K562 (cell line): ENCODE results near the gene CFAP73. TPM values are rescaled to one million over a fixed set of nuclear protein-coding genes. Genes with fewer than 3 reads are reported as not detected.

Source experiments
- ATAC-seq: fragments of 200-7000 bp; cut with Tn5 transposase; 3 replicates; pipeline ENCODE4 v1.9.1; 2020; ENCODE audit warnings: moderate library complexity
- BruUV-seq: library from RNA; stranded (reverse); fragments of 400-500 nt; replicated peaks from 2 replicates; lab custom pipeline; 2021; lab: Mats Ljungman, UMichigan
- CTCF ChIA-PET: fragments of 300-600 bp; formaldehyde crosslinking; extraction: SDS; loops from one replicate; lab custom pipeline; 2021; ENCODE audit warnings: low intra/inter-chr PET ratio; lab: Yijun Ruan, JAX
- POLR2A ChIA-PET: fragments of 300-600, 350-650 bp; sonication (Branson Sonifier 250); formaldehyde crosslinking; extraction: SDS; loops from one replicate; lab custom pipeline; 2021; ENCODE audit warnings: antibody characterized with exemption, inconsistent platforms; lab: Yijun Ruan, JAX
- DNase-seq, 4 experiments: peaks; one replicate each; pipeline versions ENCODE4 v3.0.0 to v3.0.0-alpha.2; 2011 to 2018; ENCODE audit warnings: low spot score in 3 of 4, mixed read lengths in 3 of 4; ENCODE audit errors: extremely low read depth in 1 of 4
- FAIRE-seq: peaks from 2 replicates; lab custom pipeline; 2011; peaks lifted over from hg19 to GRCh38; lab: Jason Lieb, UNC
- H2AFZ ChIP-seq: 2 replicates; pipeline ENCODE4 v1.6.0; 2011; ENCODE audit warnings: low read depth, low read length, control low read depth, inconsistent platforms
- H3K27ac ChIP-seq: fragments of 200-600 bp; 3 replicates; pipeline ENCODE4 v1.8.0; 2011; ENCODE audit warnings: low read depth, mild to moderate bottlenecking, control low read depth, inconsistent platforms, low read length, moderate library complexity, mixed read lengths; ENCODE audit errors: extremely low read depth
- H3K27me3 ChIP-seq, 2 experiments: fragments of 300-600 bp in 1 of 2; 2 replicates in 1 of 2; 3 replicates in 1 of 2; pipeline versions ENCODE4 v1.6.0 to v1.8.0; 2011; ENCODE audit warnings: inconsistent platforms in 2 of 2, low read length in 2 of 2, mild to moderate bottlenecking in 1 of 2, mixed read lengths in 1 of 2, moderate library complexity in 1 of 2; ENCODE audit not compliant: control insufficient read depth in 2 of 2, insufficient read depth in 2 of 2
- H3K36me3 ChIP-seq: fragments of 300-600 bp; 3 replicates; pipeline ENCODE4 v1.8.0; 2011; ENCODE audit warnings: mild to moderate bottlenecking, low read length, inconsistent platforms; ENCODE audit not compliant: control insufficient read depth, insufficient read depth
- H3K4me1 ChIP-seq, 2 experiments: fragments of 200-600 bp in 1 of 2; replicated peaks in 1 of 2; 2 replicates in 1 of 2; 3 replicates in 1 of 2; pipeline versions ENCODE4 v1.5.1 to v1.8.0; 2011; ENCODE audit warnings: inconsistent platforms in 2 of 2, low read length in 2 of 2, mild to moderate bottlenecking in 1 of 2, mixed read lengths in 1 of 2, moderate library complexity in 1 of 2; ENCODE audit not compliant: control insufficient read depth in 2 of 2, insufficient read depth in 2 of 2
- H3K4me2 ChIP-seq: 2 replicates; pipeline ENCODE4 v1.6.1; 2011; ENCODE audit warnings: low read length, control low read depth, inconsistent platforms, mixed read lengths; ENCODE audit not compliant: insufficient read depth
- H3K4me3 ChIP-seq: fragments of 200-600 bp; sonication (generic), shearing (Covaris generic); 2 replicates; pipeline ENCODE4 v1.5.1; 2016; ENCODE audit warnings: control low read depth, inconsistent platforms
- H3K79me2 ChIP-seq: fragments of 200-600 bp; 3 replicates; pipeline ENCODE4 v1.8.0; 2011; ENCODE audit warnings: low read length, inconsistent platforms; ENCODE audit not compliant: control insufficient read depth, insufficient read depth
- H3K9ac ChIP-seq, 2 experiments: 2 replicates each; pipeline versions ENCODE4 v1.6.0 to v1.6.1; 2011; ENCODE audit warnings: low read depth in 2 of 2, low read length in 2 of 2, control low read depth in 1 of 2, inconsistent platforms in 1 of 2, mild to moderate bottlenecking in 1 of 2, mixed read lengths in 1 of 2; ENCODE audit not compliant: insufficient read depth in 1 of 2
- H3K9me1 ChIP-seq: one replicate; pipeline ENCODE4 v1.6.0; 2011; ENCODE audit warnings: inconsistent platforms, mild to moderate bottlenecking, low read length, moderate library complexity; ENCODE audit not compliant: control insufficient read depth, insufficient read depth
- H3K9me3 ChIP-seq: replicated peaks from 2 replicates; pipeline ENCODE4 v1.5.1; 2011; ENCODE audit warnings: low read depth, low read length, inconsistent platforms; ENCODE audit not compliant: control insufficient read depth, insufficient read depth
- H4K20me1 ChIP-seq: replicated peaks from 2 replicates; pipeline ENCODE4 v1.6.1; 2011; ENCODE audit warnings: low read length, inconsistent platforms, mixed read lengths; ENCODE audit not compliant: control insufficient read depth, insufficient read depth
- HMG20B ChIP-seq: fragments of 250-450 bp; sonication (Bioruptor Pico); IDR thresholded peaks from 2 replicates; pipeline ENCODE4 v1.5.0; 2021; ENCODE audit warnings: mild to moderate bottlenecking
- RBM25 ChIP-seq: fragments of 200-400 bp; formaldehyde crosslinking; IDR thresholded peaks from 2 replicates; pipeline ENCODE4 v1.6.1; 2018; ENCODE audit warnings: low read length, low read depth, moderate library complexity; ENCODE audit not compliant: severe bottlenecking
- WGBS: fragments of 100-300 bp; shearing (Covaris generic); methylation state at CpG from one replicate; pipeline ENCODE4 v1.1.6; 2016; ENCODE audit warnings: low coverage, mixed read lengths; ENCODE audit not compliant: insufficient coverage; ENCODE audit errors: missing lambda C conversion rate; 5-methylcytosine and 5-hydroxymethylcytosine counted together
- in situ Hi-C: fragments of 300-500 bp; cut with MboI; formaldehyde crosslinking; loops from 4 replicates; pipeline ENCODE4 v1.15.0; 2018; ENCODE audit warnings: inconsistent platforms, mixed read lengths
- intact Hi-C: fragments of 100-400 bp; cut with micrococcal nuclease; formaldehyde crosslinking; loops from 2 replicates; pipeline ENCODE4 v1.14.2; 2022
- polyA plus RNA-seq, 8 experiments: library from polyadenylated mRNA; depleted of rRNA in 4 of 8; stranded (reverse) in 5 of 8; unstranded in 3 of 8; fragments of >200 nt; fragmentation: Nextera tagmentation in 2 of 8; fragmentation: Illumina TruSeq in 1 of 8; extraction: Ambion mirVana in 2 of 8; extraction: Trizol in 1 of 8; gene quantifications; 2 replicates each; pipeline versions ENCODE4 v1.2.1 to v1.2.3, GENCODE V29; 2011 to 2014; ENCODE audit warnings: inconsistent platforms in 1 of 8, missing spikeins in 1 of 8
- total RNA-seq, 7 experiments: library from RNA; depleted of rRNA in 6 of 7; stranded (reverse); fragments of >200 nt in 6 of 7; fragmentation: Illumina TruSeq in 2 of 7; extraction: Trizol in 2 of 7; gene quantifications; 2 replicates each; pipeline versions ENCODE4 v1.2.1 to v1.2.3, GENCODE V29; 2011 to 2021; ENCODE audit warnings: low replicate concordance in 1 of 7
- TF ChIP-seq, protein P1 (sequence below), 2 experiments: IDR thresholded peaks; 2 replicates each; pipeline ENCODE4 v1.6.1; 2011; ENCODE audit warnings: borderline replicate concordance in 1 of 2, control low read depth in 1 of 2, low read depth in 1 of 2, low read length in 1 of 2, mild to moderate bottlenecking in 1 of 2, mixed read lengths in 1 of 2, moderate library complexity in 1 of 2; ENCODE audit not compliant: insufficient read depth in 1 of 2, insufficient read length in 1 of 2, poor library complexity in 1 of 2, severe bottlenecking in 1 of 2; ENCODE audit errors: extremely low read depth in 1 of 2

Gene CFAP73
- total and polyA plus RNA-seq, 9 of the 15 experiments (the other 6 are each of a cell fraction or from before 2014, with no cell fraction given) = not detected

DNA sequence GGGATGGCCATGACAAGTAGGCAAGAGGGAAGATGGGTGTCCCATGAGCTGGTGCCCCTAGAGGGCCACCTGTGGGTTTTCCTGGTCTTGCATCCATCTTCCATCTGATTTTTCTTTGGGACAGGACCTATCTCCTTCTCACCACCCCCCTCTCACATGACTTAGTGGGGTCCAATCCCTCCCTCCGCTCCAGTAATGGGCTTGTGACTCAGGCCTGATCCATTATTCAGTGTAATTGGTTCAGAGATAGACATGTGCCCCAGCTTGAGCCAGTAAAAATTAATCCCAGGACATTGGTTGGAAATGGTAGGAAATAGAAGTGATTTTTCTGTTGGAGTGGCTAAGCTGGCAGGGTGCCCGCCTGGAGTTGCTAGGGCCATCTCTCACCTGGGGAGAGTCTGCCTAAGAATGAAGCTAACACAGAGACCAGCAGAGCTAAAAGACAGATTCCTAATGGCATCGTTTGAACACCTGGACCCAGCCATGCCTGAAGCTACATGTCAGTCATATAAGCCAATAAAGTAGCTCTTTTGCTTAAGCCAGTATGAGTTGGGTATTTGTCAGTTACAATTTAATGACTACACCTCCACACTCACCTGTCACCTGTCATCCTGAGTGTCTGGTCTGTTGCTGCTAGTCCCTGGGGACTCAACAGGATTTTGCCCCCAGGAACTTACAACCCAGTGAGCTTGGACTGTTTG is 28.7 kb upstream of the CFAP73 start:
- Histone ChIP-seq H3K4me1 (peaks cover 0 to 5% of the 10 kb centered on the region in 2 experiments; a peak in 1 of 5 replicates), H2AFZ (no peak overlapping the region), H3K9ac (no peak overlapping the region; a peak in 1 of 4 replicates), H3K36me3 (no peaks in the 10 kb centered on the region), H3K27ac (no peak overlapping the region), H3K79me2 (no peaks in the 10 kb centered on the region), H3K27me3 (peaks cover 3 to 21% of the 10 kb centered on the region in 2 experiments; a peak in 4 of 5 replicates), H3K4me2 (no peak overlapping the region), H3K9me3 (no peaks in the 10 kb centered on the region; the same call in 1 of the 2 replicates), H4K20me1 (no peaks in the 10 kb centered on the region; the same call in 1 of the 2 replicates), H3K4me3 (no peak overlapping the region), H3K9me1 (peaks cover 2% of the 10 kb centered on the region)
- no peak for FAIRE-seq
- TF ChIP-seq RBM25 (peak; percentile 18), HMG20B (CRISPR knock-in tag) (no peak)
- TF ChIP-seq, protein P1, sequence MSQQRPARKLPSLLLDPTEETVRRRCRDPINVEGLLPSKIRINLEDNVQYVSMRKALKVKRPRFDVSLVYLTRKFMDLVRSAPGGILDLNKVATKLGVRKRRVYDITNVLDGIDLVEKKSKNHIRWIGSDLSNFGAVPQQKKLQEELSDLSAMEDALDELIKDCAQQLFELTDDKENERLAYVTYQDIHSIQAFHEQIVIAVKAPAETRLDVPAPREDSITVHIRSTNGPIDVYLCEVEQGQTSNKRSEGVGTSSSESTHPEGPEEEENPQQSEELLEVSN (IDR thresholded peaks at IDR 0.05; ENCODE audit: borderline replicate concordance in 1 of 2, extremely low read depth in 1 of 2, insufficient read depth in 1 of 2, insufficient read length in 1 of 2, low read depth in 1 of 2, low read length in 1 of 2, poor library complexity in 1 of 2, severe bottlenecking in 1 of 2) = no peak
- no TSS peak for BruUV-seq
- WGBS = 2% methylated on average over 3 of the region's 3 CpGs
- no peak for ATAC-seq
- intact Hi-C loops = no loop called here
- no peak for DNase-seq
- in situ Hi-C loops = no loop called here
- ChIA-PET POLR2A (interaction anchor here (0.7 to 1.0 kb wide), 2 partner anchors 13 to 419 kb away, joined by 3 read pairs; no protein-coding TSS in a partner anchor), CTCF (no interaction called here)
